Measurements from ENCODE around the gene AK5. TPM values are rescaled to one million over a fixed set of nuclear protein-coding genes. Genes with fewer than 3 reads are reported as not detected.
"Not testable (repeated sequence)": the region's sequence is repeated elsewhere in the genome, so short reads cannot be mapped to it uniquely, and the experiment has no call there.

Gene AK5
- total and polyA plus RNA-seq, 3 donors from 2014 or later, result 28.0 to 40.4 (median 28.7) TPM

GRCh38 chr1:77400781-77401180 is 119.0 kb downstream of the AK5 start:
- TF ChIP-seq POLR2A (IDR thresholded peaks at IDR 0.05), result no peak
- TF ChIP-seq, protein P1, sequence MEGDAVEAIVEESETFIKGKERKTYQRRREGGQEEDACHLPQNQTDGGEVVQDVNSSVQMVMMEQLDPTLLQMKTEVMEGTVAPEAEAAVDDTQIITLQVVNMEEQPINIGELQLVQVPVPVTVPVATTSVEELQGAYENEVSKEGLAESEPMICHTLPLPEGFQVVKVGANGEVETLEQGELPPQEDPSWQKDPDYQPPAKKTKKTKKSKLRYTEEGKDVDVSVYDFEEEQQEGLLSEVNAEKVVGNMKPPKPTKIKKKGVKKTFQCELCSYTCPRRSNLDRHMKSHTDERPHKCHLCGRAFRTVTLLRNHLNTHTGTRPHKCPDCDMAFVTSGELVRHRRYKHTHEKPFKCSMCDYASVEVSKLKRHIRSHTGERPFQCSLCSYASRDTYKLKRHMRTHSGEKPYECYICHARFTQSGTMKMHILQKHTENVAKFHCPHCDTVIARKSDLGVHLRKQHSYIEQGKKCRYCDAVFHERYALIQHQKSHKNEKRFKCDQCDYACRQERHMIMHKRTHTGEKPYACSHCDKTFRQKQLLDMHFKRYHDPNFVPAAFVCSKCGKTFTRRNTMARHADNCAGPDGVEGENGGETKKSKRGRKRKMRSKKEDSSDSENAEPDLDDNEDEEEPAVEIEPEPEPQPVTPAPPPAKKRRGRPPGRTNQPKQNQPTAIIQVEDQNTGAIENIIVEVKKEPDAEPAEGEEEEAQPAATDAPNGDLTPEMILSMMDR (IDR thresholded peaks at IDR 0.05), result no peak
- no peak for DNase-seq
- intact Hi-C loops (cut with DNase I; ENCODE audit: low total_unique reads), result no loop called here
- no peaks in the 10 kb centered on the region for H3K27me3 ChIP-seq
- H3K36me3 ChIP-seq (ENCODE audit: low read depth, missing control alignments), result no peaks in the 10 kb centered on the region
- H3K4me3 ChIP-seq, result no peak overlapping the region
- H3K4me1 ChIP-seq, result no peaks in the 10 kb centered on the region
- no peaks in the 10 kb centered on the region for H3K9me3 ChIP-seq
- no peak overlapping the region for H3K27ac ChIP-seq
- 77 to 86% methylated on average over 2 of the region's 2 CpGs for WGBS, 2 donors

GRCh38 chr1:77401384-77401783 is 119.6 kb downstream of the AK5 start:
- no peaks in the 10 kb centered on the region for H3K27me3 ChIP-seq
- H3K4me1 ChIP-seq, result no peaks in the 10 kb centered on the region
- H3K9me3 ChIP-seq, result no peaks in the 10 kb centered on the region
- no peak overlapping the region for H3K27ac ChIP-seq
- H3K4me3 ChIP-seq, result no peak overlapping the region
- TF ChIP-seq, protein P1 (IDR thresholded peaks at IDR 0.05), result no peak
- no peak for TF ChIP-seq POLR2A (IDR thresholded peaks at IDR 0.05)
- WGBS, 2 donors, result 85 to 95% methylated on average over 2 of the region's 2 CpGs
- H3K36me3 ChIP-seq (ENCODE audit: low read depth, missing control alignments), result no peaks in the 10 kb centered on the region
- intact Hi-C loops (cut with DNase I; ENCODE audit: low total_unique reads), result no loop called here
- no peak for DNase-seq

DNA sequence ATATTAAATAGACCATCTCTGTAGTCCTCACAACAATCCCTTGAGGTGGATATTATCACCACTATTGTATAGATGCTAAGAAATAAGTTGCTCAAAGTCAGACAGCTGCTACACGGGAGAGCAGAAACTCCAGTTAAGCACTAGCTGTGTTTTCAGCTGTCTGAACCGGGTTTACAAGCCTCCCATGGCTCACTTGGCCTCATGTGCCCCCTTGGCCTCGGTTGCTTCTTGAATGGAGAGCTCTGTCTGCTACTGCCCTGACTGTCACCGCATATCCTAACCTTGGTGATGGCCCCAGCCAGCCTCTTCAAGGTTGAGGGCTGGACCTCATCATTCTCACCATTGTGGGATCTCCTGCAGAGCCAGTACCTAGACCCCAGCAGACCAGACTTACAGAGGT is 123.4 kb downstream of the AK5 start:
- no peak overlapping the region for H3K27ac ChIP-seq
- no peak overlapping the region for H3K4me3 ChIP-seq
- intact Hi-C loops (cut with DNase I; ENCODE audit: low total_unique reads), result no loop called here
- H3K36me3 ChIP-seq (ENCODE audit: low read depth, missing control alignments), result no peaks in the 10 kb centered on the region
- no peaks in the 10 kb centered on the region for H3K9me3 ChIP-seq
- 84 to 95% methylated on average over 4 of the region's 4 CpGs for WGBS, 2 donors
- TF ChIP-seq POLR2A (IDR thresholded peaks at IDR 0.05), result no peak
- TF ChIP-seq, protein P1 (IDR thresholded peaks at IDR 0.05), result no peak
- no peaks in the 10 kb centered on the region for H3K4me1 ChIP-seq
- no peak for DNase-seq
- no peaks in the 10 kb centered on the region for H3K27me3 ChIP-seq

- no peaks in the 10 kb centered on the region for H3K4me1 ChIP-seq
- no peak overlapping the region for H3K4me3 ChIP-seq
- intact Hi-C loops (cut with DNase I; ENCODE audit: low total_unique reads), result no loop called here
- no peak overlapping the region for H3K27ac ChIP-seq
- no peaks in the 10 kb centered on the region for H3K36me3 ChIP-seq (ENCODE audit: low read depth, missing control alignments)
- no peak for DNase-seq
- no peak for TF ChIP-seq POLR2A (IDR thresholded peaks at IDR 0.05)
- TF ChIP-seq, protein P1 (IDR thresholded peaks at IDR 0.05), result no peak
- H3K9me3 ChIP-seq, result no peaks in the 10 kb centered on the region
- no peaks in the 10 kb centered on the region for H3K27me3 ChIP-seq
Measured at GRCh38 chr1:77406661-77407060, 124.8 kb downstream of the AK5 start.

DNA sequence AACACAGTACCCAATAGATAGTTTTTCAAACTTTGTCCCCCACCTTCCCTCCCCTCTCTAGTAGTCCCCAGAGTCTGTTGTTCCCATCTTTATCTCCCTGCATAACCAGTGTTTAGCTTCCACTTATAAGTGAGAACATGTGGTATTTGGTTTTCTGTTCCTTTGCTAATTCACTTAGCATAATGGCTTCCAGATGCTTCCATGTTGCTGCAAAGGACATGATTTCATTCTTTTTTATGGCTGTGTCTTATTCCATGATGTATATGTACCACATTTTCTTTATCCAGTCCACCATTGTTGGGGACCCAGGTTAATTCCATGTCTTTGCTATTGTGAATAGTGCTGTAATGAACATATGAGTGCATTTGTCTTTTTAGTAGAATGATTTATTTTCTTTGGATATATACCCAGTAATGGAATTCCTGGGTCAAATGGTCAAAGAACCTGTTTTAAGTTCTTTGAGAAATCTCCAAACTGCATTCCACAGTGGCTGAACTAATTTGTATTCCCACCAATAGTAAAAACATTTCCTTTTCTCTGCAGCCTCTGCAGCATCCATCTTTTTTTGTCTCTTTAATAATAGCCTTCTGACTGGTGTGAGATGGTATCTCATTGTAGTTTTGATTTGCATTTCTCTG is 126.0 kb downstream of the AK5 start:
- intact Hi-C loops (cut with DNase I; ENCODE audit: low total_unique reads), result no loop called here
- no peak for DNase-seq
- Histone ChIP-seq H3K36me3 (ENCODE audit: low read depth, missing control alignments) (no peaks in the 10 kb centered on the region), H3K9me3 (no peaks in the 10 kb centered on the region), H3K4me1 (no peaks in the 10 kb centered on the region), H3K27me3 (no peaks in the 10 kb centered on the region), H3K27ac (no peak overlapping the region), H3K4me3 (no peak overlapping the region)
- TF ChIP-seq, protein P1 (IDR thresholded peaks at IDR 0.05), result no peak
- TF ChIP-seq POLR2A (IDR thresholded peaks at IDR 0.05), result no peak

GRCh38 chr1:77408933-77409332 is 127.1 kb downstream of the AK5 start:
- WGBS, 2 donors, result 95 to 97% methylated on average over 4 of the region's 4 CpGs
- H3K4me3 ChIP-seq; H3K27me3 ChIP-seq; H3K9me3 ChIP-seq; intact Hi-C loops (cut with DNase I; ENCODE audit: low total_unique reads); H3K4me1 ChIP-seq; DNase-seq; H3K27ac ChIP-seq; H3K36me3 ChIP-seq (ENCODE audit: low read depth, missing control alignments): not testable (repeated sequence)
